Hepatocyte (in vitro differentiated cells): Measurements from ENCODE around the gene PRKCZ. TPM values are rescaled to one million over a fixed set of nuclear protein-coding genes. Genes with fewer than 3 reads are reported as not detected.

Experiments used
- DNase-seq: peaks from one replicate; pipeline ENCODE4 v3.0.0-alpha.2; 2016; ENCODE audit warnings: low spot score
- H2AFZ ChIP-seq: fragments of 200-600 bp; sonication (generic); 2 replicates; pipeline ENCODE4 v1.6.0; 2016; ENCODE audit warnings: antibody characterized with exemption, mild to moderate bottlenecking
- H3K27ac ChIP-seq: fragments of 200-600 bp; sonication (generic); 2 replicates; pipeline ENCODE4 v1.5.1; 2016; ENCODE audit warnings: mild to moderate bottlenecking
- H3K27me3 ChIP-seq: fragments of 200-600 bp; sonication (generic); 2 replicates; pipeline ENCODE4 v1.6.1; 2016
- H3K36me3 ChIP-seq: fragments of 200-600 bp; sonication (generic); replicated peaks from 2 replicates; pipeline ENCODE4 v1.5.1; 2016; ENCODE audit warnings: low read depth; ENCODE audit not compliant: insufficient read depth
- H3K4me1 ChIP-seq: fragments of 200-600 bp; sonication (generic); 2 replicates; pipeline ENCODE4 v1.5.1; 2016; ENCODE audit warnings: mild to moderate bottlenecking, moderate library complexity; ENCODE audit not compliant: insufficient read depth
- H3K4me2 ChIP-seq: fragments of 200-600 bp; sonication (generic); 2 replicates; pipeline ENCODE4 v1.6.0; 2016
- H3K4me3 ChIP-seq: fragments of 200-600 bp; sonication (generic); 2 replicates; pipeline ENCODE4 v1.5.1; 2016; ENCODE audit warnings: mild to moderate bottlenecking
- H3K79me2 ChIP-seq: fragments of 200-600 bp; sonication (generic); 2 replicates; pipeline ENCODE4 v1.6.0; 2017; ENCODE audit warnings: mild to moderate bottlenecking
- H3K9me2 ChIP-seq: fragments of 200-600 bp; sonication (generic); replicated peaks from 2 replicates; pipeline ENCODE4 v1.6.0; 2017; ENCODE audit warnings: mild to moderate bottlenecking; ENCODE audit not compliant: insufficient read depth
- H3K9me3 ChIP-seq: fragments of 200-600 bp; sonication (generic); 2 replicates; pipeline ENCODE4 v1.5.1; 2016; ENCODE audit warnings: low read depth, mild to moderate bottlenecking
- H4K20me1 ChIP-seq: fragments of 200-600 bp; sonication (generic); 2 replicates; pipeline ENCODE4 v1.6.0; 2016; ENCODE audit warnings: mild to moderate bottlenecking; ENCODE audit not compliant: insufficient read depth, poor library complexity, severe bottlenecking
- EZH2 ChIP-seq: fragments of 200-600 bp; sonication (generic); IDR thresholded peaks from 2 replicates; pipeline ENCODE4 v1.6.1; 2016; ENCODE audit warnings: antibody characterized with exemption, mild to moderate bottlenecking, borderline replicate concordance
- EZH2phosphoT487 ChIP-seq: fragments of 200-600 bp; sonication (generic); IDR thresholded peaks from one replicate; pipeline ENCODE4 v1.6.1; 2018; ENCODE audit warnings: antibody characterized with exemption, mild to moderate bottlenecking, low read depth, moderate library complexity; ENCODE audit not compliant: unreplicated experiment, severe bottlenecking
- WGBS: methylation state at CpG from one replicate; pipeline ENCODE4 v1.1.6; 2016; ENCODE audit warnings: low lambda C conversion rate; ENCODE audit errors: missing lambda C conversion rate; 5-methylcytosine and 5-hydroxymethylcytosine counted together
- polyA plus RNA-seq: library from polyadenylated mRNA; unstranded; fragments of >200 nt; fragmentation: Nextera tagmentation; extraction: Ambion mirVana; gene quantifications from 2 replicates; pipeline ENCODE4 v1.2.1, GENCODE V29; 2016
- total RNA-seq: library from RNA; depleted of rRNA; stranded (reverse); fragments of >200 nt; gene quantifications from 2 replicates; pipeline ENCODE4 v1.2.3, GENCODE V29; 2014
- TF ChIP-seq, protein P1 (sequence below): fragments of 200-600 bp; sonication (generic); IDR thresholded peaks from 2 replicates; pipeline ENCODE4 v1.5.1; 2016; ENCODE audit warnings: antibody characterized with exemption, mild to moderate bottlenecking; ENCODE audit not compliant: poor library complexity

The PRKCZ gene
- total and polyA plus RNA-seq, 2 experiments from 2014 or later, result 41.0 to 52.3 TPM

DNA sequence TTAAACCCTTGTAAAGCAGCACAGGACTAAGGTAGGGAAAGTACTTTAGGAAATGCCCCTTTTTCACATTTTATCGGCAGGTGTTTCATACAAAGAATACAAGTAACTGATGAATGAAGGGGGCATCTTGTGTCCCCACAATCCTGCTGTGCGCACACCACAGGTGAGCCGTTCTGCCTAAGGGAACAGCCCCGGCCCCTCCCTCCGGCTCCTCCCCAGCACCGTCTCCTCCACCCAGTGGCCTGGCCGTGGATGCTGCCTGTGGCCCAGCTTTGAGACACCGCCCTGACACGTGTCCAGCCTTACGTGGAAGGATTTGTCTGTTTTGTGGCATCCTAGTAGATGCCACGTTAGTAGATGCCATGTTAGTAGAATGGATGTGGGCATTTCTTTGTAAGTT lies 131.5 kb downstream of the PRKCZ start:
- Histone ChIP-seq H3K4me2 (no peak overlapping the region), H3K4me3 (no peak overlapping the region), H3K9me3 (no peaks in the 10 kb centered on the region), H3K4me1 (no peaks in the 10 kb centered on the region), H3K27ac (no peak overlapping the region), H3K9me2 (no peaks in the 10 kb centered on the region), H3K27me3 (no peaks in the 10 kb centered on the region), H3K36me3 (no peaks in the 10 kb centered on the region), H4K20me1 (no peaks in the 10 kb centered on the region), H2AFZ (no peak overlapping the region), H3K79me2 (no peaks in the 10 kb centered on the region)
- WGBS, result 96% methylated on average over 10 of the region's 11 CpGs
- DNase-seq, result no peak
- TF ChIP-seq EZH2phosphoT487 (no peak), EZH2 (no peak)
- TF ChIP-seq, protein P1, sequence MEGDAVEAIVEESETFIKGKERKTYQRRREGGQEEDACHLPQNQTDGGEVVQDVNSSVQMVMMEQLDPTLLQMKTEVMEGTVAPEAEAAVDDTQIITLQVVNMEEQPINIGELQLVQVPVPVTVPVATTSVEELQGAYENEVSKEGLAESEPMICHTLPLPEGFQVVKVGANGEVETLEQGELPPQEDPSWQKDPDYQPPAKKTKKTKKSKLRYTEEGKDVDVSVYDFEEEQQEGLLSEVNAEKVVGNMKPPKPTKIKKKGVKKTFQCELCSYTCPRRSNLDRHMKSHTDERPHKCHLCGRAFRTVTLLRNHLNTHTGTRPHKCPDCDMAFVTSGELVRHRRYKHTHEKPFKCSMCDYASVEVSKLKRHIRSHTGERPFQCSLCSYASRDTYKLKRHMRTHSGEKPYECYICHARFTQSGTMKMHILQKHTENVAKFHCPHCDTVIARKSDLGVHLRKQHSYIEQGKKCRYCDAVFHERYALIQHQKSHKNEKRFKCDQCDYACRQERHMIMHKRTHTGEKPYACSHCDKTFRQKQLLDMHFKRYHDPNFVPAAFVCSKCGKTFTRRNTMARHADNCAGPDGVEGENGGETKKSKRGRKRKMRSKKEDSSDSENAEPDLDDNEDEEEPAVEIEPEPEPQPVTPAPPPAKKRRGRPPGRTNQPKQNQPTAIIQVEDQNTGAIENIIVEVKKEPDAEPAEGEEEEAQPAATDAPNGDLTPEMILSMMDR, result no peak

DNA sequence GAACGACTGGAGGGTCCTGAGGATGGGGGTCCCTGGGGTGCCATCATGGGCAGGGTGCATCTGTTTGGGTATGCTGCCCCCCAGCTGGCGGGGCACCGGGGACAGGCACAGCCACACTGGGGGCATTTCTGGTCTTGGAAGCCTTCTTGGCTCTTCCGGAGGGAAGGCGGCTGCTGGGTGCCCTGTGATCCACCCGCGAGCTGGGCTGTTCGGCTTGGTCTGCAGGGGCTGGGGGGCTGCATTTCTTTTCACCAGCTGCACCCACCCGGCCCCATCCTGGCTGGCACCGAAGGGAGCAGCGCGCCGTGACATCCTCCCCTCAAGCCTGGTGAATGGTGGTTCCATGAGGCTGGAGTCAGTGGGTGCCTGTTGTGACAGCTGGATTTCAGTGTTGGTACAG lies 132.2 kb downstream of the PRKCZ start:
- Histone ChIP-seq H3K27me3 (no peaks in the 10 kb centered on the region), H2AFZ (no peak overlapping the region), H3K79me2 (no peaks in the 10 kb centered on the region), H3K4me3 (no peak overlapping the region), H3K4me2 (no peak overlapping the region), H3K9me3 (no peaks in the 10 kb centered on the region), H3K4me1 (no peaks in the 10 kb centered on the region), H3K9me2 (no peaks in the 10 kb centered on the region), H3K36me3 (no peaks in the 10 kb centered on the region), H4K20me1 (no peaks in the 10 kb centered on the region), H3K27ac (no peak overlapping the region)
- DNase-seq, result no peak
- 99% methylated on average over 13 of the region's 13 CpGs for WGBS
- TF ChIP-seq, protein P1, result no peak
- TF ChIP-seq EZH2phosphoT487, result no peak
- TF ChIP-seq EZH2, result no peak

DNA sequence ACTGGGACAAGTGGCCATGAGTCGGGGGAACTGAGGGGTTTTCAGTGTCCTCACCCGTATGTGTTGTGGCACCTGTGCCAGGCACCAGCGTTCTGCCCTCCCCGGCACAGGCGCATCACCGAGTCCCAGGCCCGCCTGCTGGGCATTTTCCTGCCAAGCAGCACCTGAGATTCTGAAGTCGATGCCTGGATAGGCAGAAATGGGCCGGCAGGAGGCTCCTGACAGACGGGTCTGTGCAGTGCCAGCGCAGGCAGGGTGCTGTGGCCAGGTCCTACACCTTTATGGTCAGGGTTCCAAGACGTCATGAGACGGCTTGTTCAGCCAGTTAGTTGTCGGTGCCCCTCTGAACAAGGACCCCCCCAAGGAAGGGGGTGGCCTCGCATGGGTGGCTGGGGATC lies 133.7 kb downstream of the PRKCZ start:
- DNase-seq, result no peak
- H3K9me3 ChIP-seq, result no peaks in the 10 kb centered on the region
- no peak overlapping the region for H2AFZ ChIP-seq
- H3K79me2 ChIP-seq, result peaks cover 3% of the 10 kb centered on the region
- H3K4me1 ChIP-seq, result no peaks in the 10 kb centered on the region
- H3K4me3 ChIP-seq, result no peak overlapping the region
- no peak overlapping the region for H3K27ac ChIP-seq
- no peaks in the 10 kb centered on the region for H3K36me3 ChIP-seq
- no peaks in the 10 kb centered on the region for H3K27me3 ChIP-seq
- 94% methylated on average over 15 of the region's 15 CpGs for WGBS
- no peak for TF ChIP-seq EZH2
- TF ChIP-seq, protein P1, result no peak
- TF ChIP-seq EZH2phosphoT487, result no peak
- H4K20me1 ChIP-seq, result no peaks in the 10 kb centered on the region
- H3K4me2 ChIP-seq, result no peak overlapping the region
- no peaks in the 10 kb centered on the region for H3K9me2 ChIP-seq

DNA sequence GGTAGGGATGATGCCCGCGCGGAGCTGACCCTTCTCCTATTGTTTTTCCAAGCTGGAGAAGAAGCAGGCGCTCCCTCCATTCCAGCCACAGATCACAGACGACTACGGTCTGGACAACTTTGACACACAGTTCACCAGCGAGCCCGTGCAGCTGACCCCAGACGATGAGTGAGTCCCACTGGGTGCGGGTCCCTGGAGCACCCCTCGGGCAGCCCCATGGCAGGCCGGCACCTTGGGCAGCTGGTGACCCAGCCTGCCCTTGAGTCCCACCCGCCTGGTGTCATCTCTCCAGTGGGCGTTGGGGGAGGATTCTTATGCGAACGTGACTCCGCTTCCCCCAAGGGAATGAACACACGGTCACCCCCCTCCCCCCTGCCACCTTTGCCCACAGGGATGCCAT lies 134.3 kb downstream of the PRKCZ start:
- Histone ChIP-seq H3K9me3 (no peaks in the 10 kb centered on the region), H3K4me1 (no peaks in the 10 kb centered on the region), H4K20me1 (no peaks in the 10 kb centered on the region), H2AFZ (no peak overlapping the region), H3K9me2 (no peaks in the 10 kb centered on the region), H3K27ac (no peak overlapping the region), H3K4me2 (no peak overlapping the region), H3K79me2 (peaks cover 3% of the 10 kb centered on the region), H3K27me3 (no peaks in the 10 kb centered on the region), H3K4me3 (no peak overlapping the region), H3K36me3 (no peaks in the 10 kb centered on the region)
- DNase-seq, result no peak
- WGBS, result 94% methylated on average over 18 of the region's 18 CpGs
- TF ChIP-seq EZH2phosphoT487 (no peak), EZH2 (no peak)
- TF ChIP-seq, protein P1, result no peak
